Measurements from ENCODE around the gene GRIN3B.

GRCh38 chr19:984165-984967 lies 15.9 kb upstream of the GRIN3B start, which contains the start of gene WDR18:
- no peak for TF ChIP-seq EZH2 (IDR thresholded peaks at IDR 0.05)
- peak; percentile 57 for TF ChIP-seq POLR2AphosphoS5 (IDR thresholded peaks at IDR 0.05; ENCODE audit: borderline replicate concordance, low read depth, low read length)
- TF ChIP-seq FOXP2 (optimal IDR thresholded peaks at IDR 0.05; ENCODE audit: control extremely low read depth, extremely low read length, insufficient read depth), result no peak

Data from SK-N-MC (cell line).